SK-N-MC (cell line): ENCODE data around the gene IL21R.

ENCODE experiments used
- DNase-seq: peaks from one replicate; pipeline ENCODE4 v3.0.0-alpha.2; 2011; ENCODE audit warnings: low read depth, low spot score
- H3K27ac ChIP-seq: fragments of 200-600 bp; sonication (generic); 2 replicates; pipeline ENCODE4 v1.5.1; 2016; ENCODE audit warnings: mixed run types
- H3K36me3 ChIP-seq: fragments of 200-600 bp; sonication (generic); 2 replicates; pipeline ENCODE4 v1.6.1; 2017; ENCODE audit warnings: antibody characterized with exemption, low read length, mixed read lengths; ENCODE audit not compliant: insufficient read depth
- H3K4me3 ChIP-seq: fragments of 200-600 bp; sonication (generic); 2 replicates; pipeline ENCODE4 v1.5.1; 2016
- H3K9ac ChIP-seq: fragments of 200-600 bp; sonication (generic); 2 replicates; pipeline ENCODE4 v1.8.0; 2017; ENCODE audit warnings: mixed run types, mixed read lengths; ENCODE audit not compliant: insufficient read length
- H3K9me3 ChIP-seq: fragments of 200-600 bp; sonication (generic); 2 replicates; pipeline ENCODE4 v1.6.1; 2017; ENCODE audit warnings: low read depth, mild to moderate bottlenecking, antibody characterized with exemption, low read length, moderate library complexity, mixed read lengths
- EZH2 ChIP-seq: fragments of 200-600 bp; sonication (generic); IDR thresholded peaks from one replicate; pipeline ENCODE4 v1.6.1; 2017; ENCODE audit warnings: antibody characterized with exemption
- FOXP2 ChIP-seq: optimal IDR thresholded peaks from 2 replicates; pipeline ENCODE3; 2011; ENCODE audit warnings: mild to moderate bottlenecking, moderate library complexity; ENCODE audit not compliant: insufficient read depth; ENCODE audit errors: extremely low read length, control extremely low read depth
- POLR2AphosphoS5 ChIP-seq: IDR thresholded peaks from 2 replicates; pipeline ENCODE4 v1.6.1; 2012; ENCODE audit warnings: mild to moderate bottlenecking, low read depth, low read length, borderline replicate concordance

Gene IL21R

DNA sequence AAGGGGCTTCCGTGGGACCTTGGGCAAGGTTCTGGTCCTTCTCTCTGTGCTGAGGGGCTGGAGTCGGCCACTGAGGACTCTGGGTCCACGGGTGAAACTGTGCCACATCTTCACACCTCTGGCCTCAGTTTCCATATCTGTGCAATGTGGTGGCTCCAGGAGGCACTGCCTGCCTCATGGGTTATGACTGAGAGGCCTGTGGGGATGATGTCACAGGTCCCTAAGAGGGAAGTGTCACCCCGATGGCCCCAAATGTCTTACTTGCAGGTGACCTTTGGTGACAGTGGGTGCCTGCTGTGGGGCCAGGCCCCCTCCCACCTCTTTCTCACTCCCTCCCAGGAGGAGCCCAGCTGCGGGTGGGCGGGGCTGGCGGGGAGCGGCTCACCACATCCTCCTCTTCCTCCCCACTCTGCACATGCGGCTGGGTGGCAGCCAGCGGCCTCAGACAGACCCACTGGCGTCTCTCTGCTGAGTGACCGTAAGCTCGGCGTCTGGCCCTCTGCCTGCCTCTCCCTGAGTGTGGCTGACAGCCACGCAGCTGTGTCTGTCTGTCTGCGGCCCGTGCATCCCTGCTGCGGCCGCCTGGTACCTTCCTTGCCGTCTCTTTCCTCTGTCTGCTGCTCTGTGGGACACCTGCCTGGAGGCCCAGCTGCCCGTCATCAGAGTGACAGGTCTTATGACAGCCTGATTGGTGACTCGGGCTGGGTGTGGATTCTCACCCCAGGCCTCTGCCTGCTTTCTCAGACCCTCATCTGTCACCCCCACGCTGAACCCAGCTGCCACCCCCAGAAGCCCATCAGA lies at the start of gene IL21R:
Gene IL21R (plus strand): TSS at position 407 of the 801 bp plus-strand sequence. CDS start 27,898 bp downstream, outside the sequence.
- H3K9ac ChIP-seq, result no peak within 1 kb of the TSS
- no peaks in the 10 kb centered on the region for H3K9me3 ChIP-seq
- no peak for DNase-seq
- no peak for TF ChIP-seq FOXP2
- TF ChIP-seq EZH2, result no peak
- H3K36me3 ChIP-seq, result no peaks in the 10 kb centered on the region
- H3K27ac ChIP-seq, result no peak within 1 kb of the TSS
- no peak within 1 kb of the TSS for H3K4me3 ChIP-seq

GRCh38 chr16:27353853-27354252 lies 48.1 kb upstream of the IL21R start:
- H3K9ac ChIP-seq, result no peak overlapping the region
- H3K36me3 ChIP-seq, result no peaks in the 10 kb centered on the region
- H3K27ac ChIP-seq, result no peak overlapping the region
- no peak overlapping the region for H3K4me3 ChIP-seq
- no peaks in the 10 kb centered on the region for H3K9me3 ChIP-seq
- no peak for DNase-seq
- TF ChIP-seq POLR2AphosphoS5, result no peak
- no peak for TF ChIP-seq FOXP2
- no peak for TF ChIP-seq EZH2

GRCh38 chr16:27355610-27356009 lies 46.4 kb upstream of the IL21R start:
- no peak overlapping the region for H3K4me3 ChIP-seq
- no peak overlapping the region for H3K27ac ChIP-seq
- no peaks in the 10 kb centered on the region for H3K36me3 ChIP-seq
- H3K9ac ChIP-seq, result no peak overlapping the region
- DNase-seq, result no peak
- TF ChIP-seq EZH2, result no peak
- TF ChIP-seq POLR2AphosphoS5, result no peak
- TF ChIP-seq FOXP2, result no peak
- H3K9me3 ChIP-seq, result no peaks in the 10 kb centered on the region

GRCh38 chr16:27356794-27357193 lies 45.2 kb upstream of the IL21R start:
- Histone ChIP-seq H3K9ac (no peak overlapping the region), H3K4me3 (no peak overlapping the region), H3K9me3 (no peaks in the 10 kb centered on the region), H3K27ac (no peak overlapping the region), H3K36me3 (no peaks in the 10 kb centered on the region)
- TF ChIP-seq POLR2AphosphoS5 (no peak), EZH2 (no peak), FOXP2 (no peak)
- no peak for DNase-seq

DNA sequence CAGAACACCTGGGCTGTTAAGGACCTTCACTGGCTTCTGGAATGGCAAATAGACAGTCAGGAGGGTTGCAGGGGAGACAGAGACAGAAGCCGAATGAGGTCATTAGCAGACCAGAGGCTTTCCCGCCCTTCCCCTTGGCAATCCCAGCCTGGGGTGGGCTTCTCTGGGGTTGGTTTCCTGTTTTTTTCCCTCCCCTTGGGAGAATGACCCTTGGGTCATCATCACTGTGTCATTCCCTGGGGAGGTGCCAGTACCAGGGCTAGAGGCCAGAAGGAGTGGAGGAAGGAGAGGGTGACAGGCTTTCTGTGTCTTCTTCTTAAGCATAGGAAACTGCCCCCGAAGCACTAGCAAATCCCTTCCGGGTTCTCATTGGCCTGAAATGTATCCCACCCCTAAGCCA lies 42.9 kb upstream of the IL21R start:
- Histone ChIP-seq H3K9ac (no peak overlapping the region), H3K27ac (no peak overlapping the region), H3K36me3 (no peaks in the 10 kb centered on the region), H3K4me3 (no peak overlapping the region), H3K9me3 (no peaks in the 10 kb centered on the region)
- TF ChIP-seq FOXP2, result no peak
- TF ChIP-seq POLR2AphosphoS5, result no peak
- no peak for TF ChIP-seq EZH2
- DNase-seq, result no peak

DNA sequence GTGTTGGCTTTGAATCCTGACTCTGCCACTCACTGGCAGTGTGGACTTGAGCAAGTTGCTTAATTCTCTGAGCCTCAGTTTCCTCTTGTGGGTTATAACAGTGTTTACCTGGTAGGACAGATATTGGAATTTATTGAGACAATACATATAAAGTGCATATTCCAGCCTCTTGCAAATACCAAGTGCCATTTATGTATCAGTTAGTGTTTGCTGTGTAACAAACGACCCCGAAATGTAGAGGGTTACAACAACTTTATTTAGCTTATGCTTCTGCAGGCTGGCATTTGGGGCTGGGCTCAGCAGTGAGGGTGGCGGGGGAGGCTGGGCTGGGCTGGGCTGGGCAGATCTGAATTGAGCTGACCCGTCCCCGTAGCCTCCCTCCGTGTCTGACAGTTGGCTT lies 42.4 kb upstream of the IL21R start:
- TF ChIP-seq FOXP2 (no peak), EZH2 (no peak), POLR2AphosphoS5 (no peak)
- Histone ChIP-seq H3K4me3 (no peak overlapping the region), H3K36me3 (no peaks in the 10 kb centered on the region), H3K9ac (no peak overlapping the region), H3K27ac (no peak overlapping the region), H3K9me3 (no peaks in the 10 kb centered on the region)
- DNase-seq, result no peak

DNA sequence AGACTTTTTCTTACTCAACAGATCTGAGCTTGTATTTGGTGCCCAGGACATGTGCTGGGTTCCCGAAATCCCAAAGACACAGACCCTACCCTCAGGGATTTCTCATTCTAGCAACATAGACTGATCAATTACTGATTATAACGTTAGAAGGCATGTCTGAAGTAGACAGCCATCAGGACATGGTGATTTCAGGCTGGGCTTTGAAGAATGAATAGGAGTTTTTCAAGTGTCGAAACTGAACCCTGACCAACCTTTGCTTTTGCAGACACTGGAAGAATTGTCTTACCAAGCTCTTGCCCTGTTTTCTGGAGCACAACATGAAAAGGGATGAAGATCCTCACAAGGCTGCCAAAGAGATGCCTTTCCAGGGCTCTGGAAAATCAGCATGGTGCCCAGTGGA lies 40.0 kb upstream of the IL21R start:
- no peak overlapping the region for H3K9ac ChIP-seq
- TF ChIP-seq EZH2 (no peak), POLR2AphosphoS5 (no peak), FOXP2 (no peak)
- no peaks in the 10 kb centered on the region for H3K36me3 ChIP-seq
- H3K9me3 ChIP-seq, result no peaks in the 10 kb centered on the region
- no peak for DNase-seq
- no peak overlapping the region for H3K27ac ChIP-seq
- no peak overlapping the region for H3K4me3 ChIP-seq

DNA sequence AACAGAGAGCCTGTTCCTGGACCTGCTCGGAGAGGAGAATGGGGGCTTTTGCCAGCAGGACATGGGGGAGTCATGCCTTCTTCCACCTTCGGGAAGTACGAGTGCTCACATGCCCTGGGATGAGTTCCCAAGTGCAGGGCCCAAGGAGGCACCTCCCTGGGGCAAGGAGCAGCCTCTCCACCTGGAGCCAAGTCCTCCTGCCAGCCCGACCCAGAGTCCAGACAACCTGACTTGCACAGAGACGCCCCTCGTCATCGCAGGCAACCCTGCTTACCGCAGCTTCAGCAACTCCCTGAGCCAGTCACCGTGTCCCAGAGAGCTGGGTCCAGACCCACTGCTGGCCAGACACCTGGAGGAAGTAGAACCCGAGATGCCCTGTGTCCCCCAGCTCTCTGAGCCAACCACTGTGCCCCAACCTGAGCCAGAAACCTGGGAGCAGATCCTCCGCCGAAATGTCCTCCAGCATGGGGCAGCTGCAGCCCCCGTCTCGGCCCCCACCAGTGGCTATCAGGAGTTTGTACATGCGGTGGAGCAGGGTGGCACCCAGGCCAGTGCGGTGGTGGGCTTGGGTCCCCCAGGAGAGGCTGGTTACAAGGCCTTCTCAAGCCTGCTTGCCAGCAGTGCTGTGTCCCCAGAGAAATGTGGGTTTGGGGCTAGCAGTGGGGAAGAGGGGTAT lies 39.3 kb upstream of the IL21R start:
- H3K9me3 ChIP-seq, result no peaks in the 10 kb centered on the region
- no peaks in the 10 kb centered on the region for H3K36me3 ChIP-seq
- no peak overlapping the region for H3K4me3 ChIP-seq
- H3K9ac ChIP-seq, result no peak overlapping the region
- H3K27ac ChIP-seq, result no peak overlapping the region
- no peak for TF ChIP-seq EZH2
- TF ChIP-seq POLR2AphosphoS5, result no peak
- TF ChIP-seq FOXP2, result no peak
- no peak for DNase-seq
